HG03045 (cell line): ENCODE results near the gene TMLHE.
"Not testable (repeated sequence)": the region's sequence is repeated elsewhere in the genome, so short reads cannot be mapped to it uniquely, and the experiment has no call there.

Experiments used
- ATAC-seq: cut with Tn5 transposase; IDR thresholded peaks from one replicate; pipeline ENCODE4 v1.9.1; 2021; ENCODE audit warnings: mild to moderate bottlenecking, moderate library complexity; ENCODE audit not compliant: unreplicated experiment

Gene TMLHE

GRCh38 chrX:155505296-155505695 is 107.5 kb downstream of the TMLHE start:
- ATAC-seq = no peak

- ATAC-seq = not testable (repeated sequence)
Measured at GRCh38 chrX:155495134-155495533, 117.6 kb downstream of the TMLHE start.

- ATAC-seq = not testable (repeated sequence)
Measured at GRCh38 chrX:155491421-155491820, 121.3 kb downstream of the TMLHE start.

GRCh38 chrX:155477136-155477535 is 135.6 kb downstream of the TMLHE start:
- ATAC-seq = not testable (repeated sequence)

GRCh38 chrX:155466269-155466938 is 146.3 kb downstream of the TMLHE start:
- ATAC-seq = peak; percentile 49

- not testable (repeated sequence) for ATAC-seq
Measured at GRCh38 chrX:155460501-155460900, 152.3 kb downstream of the TMLHE start.

- ATAC-seq = peak; percentile 93
Measured at GRCh38 chrX:155458471-155458870, 154.3 kb downstream of the TMLHE start, which contains the start of gene F8A3. TSS of gene F8A3 (minus strand) at chrX:155458620. CDS start at chrX:155458600, 20 bp downstream.

- peak; percentile 60 for ATAC-seq
Measured at GRCh38 chrX:155457761-155458447, 154.8 kb downstream of the TMLHE start.

- no peak for ATAC-seq
Measured at GRCh38 chrX:155441097-155441496, 171.7 kb downstream of the TMLHE start.
